ENCODE results near the gene HDLBP.

HDLBP gene

GRCh38 chr2:241268716-241269445, 46.6 kb downstream of the HDLBP start:
- no peak overlapping the region for H3K4me3 ChIP-seq (ENCODE audit: low read length)
- TF ChIP-seq ZNF274 (IDR thresholded peaks at IDR 0.05; ENCODE audit: low read depth, low read length), result no peak

GRCh38 chr2:241268306-241268705, 47.2 kb downstream of the HDLBP start:
- TF ChIP-seq ZNF274 (IDR thresholded peaks at IDR 0.05; ENCODE audit: low read depth, low read length), result no peak
- no peak overlapping the region for H3K4me3 ChIP-seq (ENCODE audit: low read length)

GRCh38 chr2:241267249-241268067, 48.0 kb downstream of the HDLBP start:
- TF ChIP-seq ZNF274 (IDR thresholded peaks at IDR 0.05; ENCODE audit: low read depth, low read length), result no peak
- H3K4me3 ChIP-seq (ENCODE audit: low read length), result no peak overlapping the region

GRCh38 chr2:241265506-241265905, 50.0 kb downstream of the HDLBP start:
- TF ChIP-seq ZNF274 (IDR thresholded peaks at IDR 0.05; ENCODE audit: low read depth, low read length), result no peak

GRCh38 chr2:241263061-241263460, 52.4 kb downstream of the HDLBP start:
- no peak overlapping the region for H3K4me3 ChIP-seq (ENCODE audit: low read length)
- no peak for TF ChIP-seq ZNF274 (IDR thresholded peaks at IDR 0.05; ENCODE audit: low read depth, low read length)

More at GRCh38 chr2:241265506-241265905, 50.0 kb downstream of the HDLBP start:
- no peak overlapping the region for H3K4me3 ChIP-seq (ENCODE audit: low read length)

GRCh38 chr2:241261628-241262027, 53.8 kb downstream of the HDLBP start:
- TF ChIP-seq ZNF274 (IDR thresholded peaks at IDR 0.05; ENCODE audit: low read depth, low read length), result no peak

GRCh38 chr2:241260911-241261310, 54.6 kb downstream of the HDLBP start:
- TF ChIP-seq ZNF274 (IDR thresholded peaks at IDR 0.05; ENCODE audit: low read depth, low read length), result no peak
- no peak overlapping the region for H3K4me3 ChIP-seq (ENCODE audit: low read length)

More at GRCh38 chr2:241261628-241262027, 53.8 kb downstream of the HDLBP start:
- no peak overlapping the region for H3K4me3 ChIP-seq (ENCODE audit: low read length)

GRCh38 chr2:241258505-241259280, 56.8 kb downstream of the HDLBP start:
- no peak overlapping the region for H3K4me3 ChIP-seq (ENCODE audit: low read length)
- no peak for TF ChIP-seq ZNF274 (IDR thresholded peaks at IDR 0.05; ENCODE audit: low read depth, low read length)

- no peak overlapping the region for H3K4me3 ChIP-seq (ENCODE audit: low read length)
Measured at GRCh38 chr2:241257419-241258032, 57.9 kb downstream of the HDLBP start.

GRCh38 chr2:241256168-241256545, 59.3 kb downstream of the HDLBP start:
- TF ChIP-seq ZNF274 (IDR thresholded peaks at IDR 0.05; ENCODE audit: low read depth, low read length), result no peak
- H3K4me3 ChIP-seq (ENCODE audit: low read length), result no peak overlapping the region

More at GRCh38 chr2:241257419-241258032, 57.9 kb downstream of the HDLBP start:
- TF ChIP-seq ZNF274 (IDR thresholded peaks at IDR 0.05; ENCODE audit: low read depth, low read length), result no peak

GRCh38 chr2:241255542-241256167, 59.8 kb downstream of the HDLBP start:
- H3K4me3 ChIP-seq (ENCODE audit: low read length), result no peak overlapping the region
- no peak for TF ChIP-seq ZNF274 (IDR thresholded peaks at IDR 0.05; ENCODE audit: low read depth, low read length)

- TF ChIP-seq ZNF274 (IDR thresholded peaks at IDR 0.05; ENCODE audit: low read depth, low read length), result no peak
- no peak overlapping the region for H3K4me3 ChIP-seq (ENCODE audit: low read length)
Measured at GRCh38 chr2:241254904-241255351, 60.5 kb downstream of the HDLBP start.

GRCh38 chr2:241252778-241253475, 62.5 kb downstream of the HDLBP start:
- H3K4me3 ChIP-seq (ENCODE audit: low read length), result no peak overlapping the region
- no peak for TF ChIP-seq ZNF274 (IDR thresholded peaks at IDR 0.05; ENCODE audit: low read depth, low read length)
